Activated naive CD4-positive, alpha-beta T cell treated with Interleukin-2 at 50 U/mL for 16 hours (primary cell): ENCODE data around the gene CRYGB.

Source experiments
- DNase-seq: peaks from one replicate; pipeline ENCODE4 v3.0.0-alpha.2; 2020

Gene CRYGB

GRCh38 chr2:208146006-208146405 lies at the start of gene CRYGB:
Gene CRYGB (minus strand): TSS chr2:208146158. CDS start chr2:208146120, 38 bp downstream.
- DNase-seq: no peak

GRCh38 chr2:208195531-208195930 lies 49.6 kb upstream of the CRYGB start:
- no peak for DNase-seq

GRCh38 chr2:208192611-208193236 lies 46.8 kb upstream of the CRYGB start:
- no peak for DNase-seq

- DNase-seq: no peak
These were observed 44.0 kb upstream of the CRYGB start, which contains the start of gene C2orf80 for GRCh38 chr2:208189810-208190503. Gene C2orf80 (minus strand): TSS chr2:208190030. CDS start chr2:208186986, 3,044 bp downstream.

GRCh38 chr2:208189069-208189809 lies 43.3 kb upstream of the CRYGB start:
- no peak for DNase-seq

- no peak for DNase-seq
These were observed 40.9 kb upstream of the CRYGB start for GRCh38 chr2:208186893-208187292.

GRCh38 chr2:208186465-208186864 lies 40.5 kb upstream of the CRYGB start:
- no peak for DNase-seq

- DNase-seq: no peak
These were observed 38.2 kb upstream of the CRYGB start for GRCh38 chr2:208183972-208184705.

GRCh38 chr2:208183526-208183925 lies 37.6 kb upstream of the CRYGB start:
- DNase-seq: no peak

GRCh38 chr2:208182835-208183234 lies 36.9 kb upstream of the CRYGB start:
- no peak for DNase-seq

- DNase-seq: no peak
These were observed 33.2 kb upstream of the CRYGB start for GRCh38 chr2:208179028-208179609.

- DNase-seq: no peak
These were observed 29.8 kb upstream of the CRYGB start for GRCh38 chr2:208175840-208176153.

GRCh38 chr2:208175069-208175839 lies 29.3 kb upstream of the CRYGB start:
- DNase-seq: peak; percentile 61

- DNase-seq: no peak
These were observed 28.2 kb upstream of the CRYGB start for GRCh38 chr2:208174144-208174543.

GRCh38 chr2:208172125-208172524 lies 26.2 kb upstream of the CRYGB start:
- DNase-seq: no peak

- no peak for DNase-seq
These were observed 19.2 kb upstream of the CRYGB start for GRCh38 chr2:208164951-208165755.

- no peak for DNase-seq
These were observed 17.5 kb upstream of the CRYGB start, which contains the start of gene CRYGA for GRCh38 chr2:208163489-208163888. Gene CRYGA (minus strand): TSS chr2:208163589. CDS start chr2:208163556, 33 bp downstream.

- DNase-seq: no peak
These were observed 10.5 kb upstream of the CRYGB start for GRCh38 chr2:208156439-208156838.

- no peak for DNase-seq
These were observed 7.2 kb upstream of the CRYGB start for GRCh38 chr2:208153156-208153555.

GRCh38 chr2:208150956-208151355 lies 5.0 kb upstream of the CRYGB start:
- DNase-seq: no peak

- DNase-seq: no peak
These were observed 4.1 kb upstream of the CRYGB start for GRCh38 chr2:208150094-208150493.
